Left ventricle myocardium inferior (tissue), 1 donor: ENCODE results near the gene PCDH15. TPM values are rescaled to one million over a fixed set of nuclear protein-coding genes. Genes with fewer than 3 reads are reported as not detected.

Source experiments
- DNase-seq: peaks from one replicate; pipeline ENCODE4 v3.0.0-alpha.2; 2020
- H3K27ac ChIP-seq: fragments of 200-600 bp; replicated peaks from 2 replicates; pipeline ENCODE4 v1.8.0; 2021
- H3K27me3 ChIP-seq: fragments of 200-600 bp; 2 replicates; pipeline ENCODE4 v1.8.0; 2021; ENCODE audit warnings: low read depth
- H3K36me3 ChIP-seq: fragments of 200-600 bp; 2 replicates; pipeline ENCODE4 v1.8.0; 2021
- H3K4me1 ChIP-seq: fragments of 200-600 bp; 2 replicates; pipeline ENCODE4 v1.8.0; 2021
- H3K4me3 ChIP-seq: fragments of 200-600 bp; 2 replicates; pipeline ENCODE4 v1.8.0; 2021; ENCODE audit warnings: mild to moderate bottlenecking, moderate library complexity
- H3K9me3 ChIP-seq: fragments of 200-600 bp; replicated peaks from 2 replicates; pipeline ENCODE4 v1.8.0; 2021
- CTCF ChIP-seq: fragments of 200-600 bp; IDR thresholded peaks from 2 replicates; pipeline ENCODE4 v1.8.0; 2021; ENCODE audit warnings: antibody characterized with exemption, mild to moderate bottlenecking, borderline replicate concordance
- intact Hi-C: fragments of 100-400 bp; cut with micrococcal nuclease; formaldehyde crosslinking; loops from one replicate; pipeline ENCODE4 v1.11.0; 2022
- total RNA-seq: library from RNA; stranded (reverse); fragmentation: NEBNext Ultra II Directional; extraction: Animal tissue kit (Norgen Biotek cat#: 25700); gene quantifications from one replicate; pipeline ENCODE4 v1.2.1, GENCODE V29; 2021
- donor health status: DM: no; HTN: yes; CAD: no; lungs with severe emphysema.

The PCDH15 gene
- total RNA-seq, 1 donor from 2014 or later = 0.19 TPM

- no peak for TF ChIP-seq CTCF
- Histone ChIP-seq H3K36me3 (no peaks in the 10 kb centered on the region), H3K27me3 (no peaks in the 10 kb centered on the region), H3K4me3 (no peak overlapping the region), H3K27ac (no peak overlapping the region), H3K9me3 (no peaks in the 10 kb centered on the region), H3K4me1 (no peaks in the 10 kb centered on the region)
- DNase-seq = no peak
- intact Hi-C loops = no loop called here
These were observed 51.4 kb downstream of the PCDH15 start for GRCh38 chr10:54749623-54750022.

- H3K4me3 ChIP-seq = no peak overlapping the region
- no peaks in the 10 kb centered on the region for H3K36me3 ChIP-seq
- no peaks in the 10 kb centered on the region for H3K4me1 ChIP-seq
- H3K27ac ChIP-seq = no peak overlapping the region
- no peak for DNase-seq
- intact Hi-C loops = no loop called here
- TF ChIP-seq CTCF = no peak
- no peaks in the 10 kb centered on the region for H3K27me3 ChIP-seq
- H3K9me3 ChIP-seq = no peaks in the 10 kb centered on the region
These were observed 55.6 kb downstream of the PCDH15 start for GRCh38 chr10:54745436-54745835.

- no peak for TF ChIP-seq CTCF
- Histone ChIP-seq H3K9me3 (no peaks in the 10 kb centered on the region), H3K4me1 (no peaks in the 10 kb centered on the region), H3K4me3 (no peak overlapping the region), H3K27ac (no peak overlapping the region), H3K36me3 (no peaks in the 10 kb centered on the region), H3K27me3 (no peaks in the 10 kb centered on the region)
- DNase-seq = no peak
- intact Hi-C loops = no loop called here
These were observed 58.6 kb downstream of the PCDH15 start for GRCh38 chr10:54742416-54742815.

- intact Hi-C loops = no loop called here
- H3K9me3 ChIP-seq = peaks cover 12% of the 10 kb centered on the region
- H3K27me3 ChIP-seq = no peaks in the 10 kb centered on the region
- H3K4me3 ChIP-seq = no peak overlapping the region
- TF ChIP-seq CTCF = no peak
- H3K27ac ChIP-seq = no peak overlapping the region
- no peaks in the 10 kb centered on the region for H3K4me1 ChIP-seq
- no peaks in the 10 kb centered on the region for H3K36me3 ChIP-seq
- DNase-seq = no peak
These were observed 72.5 kb downstream of the PCDH15 start for GRCh38 chr10:54728511-54728910.

GRCh38 chr10:54722075-54722474 lies 79.0 kb downstream of the PCDH15 start:
- Histone ChIP-seq H3K4me3 (no peak overlapping the region), H3K27me3 (no peaks in the 10 kb centered on the region), H3K27ac (no peak overlapping the region), H3K9me3 (peaks cover 31% of the 10 kb centered on the region), H3K36me3 (no peaks in the 10 kb centered on the region), H3K4me1 (no peaks in the 10 kb centered on the region)
- DNase-seq = no peak
- intact Hi-C loops = no loop called here
- TF ChIP-seq CTCF = no peak

- Histone ChIP-seq H3K27ac (no peak overlapping the region), H3K4me1 (no peaks in the 10 kb centered on the region), H3K36me3 (no peaks in the 10 kb centered on the region), H3K9me3 (no peaks in the 10 kb centered on the region), H3K27me3 (no peaks in the 10 kb centered on the region), H3K4me3 (no peak overlapping the region)
- no peak for DNase-seq
- no peak for TF ChIP-seq CTCF
- intact Hi-C loops = no loop called here
These were observed 90.1 kb downstream of the PCDH15 start for GRCh38 chr10:54710918-54711317.
